T-helper 2 cell treated with Interferon-gamma antibody and Interleukin-4, amounts not matched to agents 5 μg/mL and 100 μg/mL, for 36 hours (primary cell): Measurements from ENCODE around the gene PCDHB10.
"Not testable (repeated sequence)": the region's sequence is repeated elsewhere in the genome, so short reads cannot be mapped to it uniquely, and the experiment has no call there.

Source experiments
- DNase-seq: peaks from one replicate; pipeline ENCODE4 v3.0.0; 2021; ENCODE audit warnings: low spot score
- H3K27ac Mint-ChIP-seq: one replicate; pipeline ENCODE4 v1.8.0; 2021; ENCODE audit warnings: mild to moderate bottlenecking, mixed read lengths
- H3K27me3 Mint-ChIP-seq: one replicate; pipeline ENCODE4 v1.8.0; 2021; ENCODE audit warnings: low read depth, mixed read lengths
- H3K36me3 Mint-ChIP-seq: one replicate; pipeline ENCODE4 v1.8.0; 2021; ENCODE audit warnings: low read depth, mixed read lengths
- H3K4me1 Mint-ChIP-seq: one replicate; pipeline ENCODE4 v1.8.0; 2021; ENCODE audit warnings: low read depth, mixed read lengths
- H3K4me3 Mint-ChIP-seq: one replicate; pipeline ENCODE4 v1.8.0; 2022; ENCODE audit warnings: mild to moderate bottlenecking, moderate library complexity, mixed read lengths
- H3K9me3 Mint-ChIP-seq: one replicate; pipeline ENCODE4 v1.8.0; 2021; ENCODE audit warnings: mixed read lengths

The PCDHB10 gene

GRCh38 chr5:141201646-141202045 is 9.5 kb downstream of the PCDHB10 start:
- H3K4me3 Mint-ChIP-seq, H3K27ac Mint-ChIP-seq, H3K4me1 Mint-ChIP-seq, DNase-seq, H3K27me3 Mint-ChIP-seq, H3K36me3 Mint-ChIP-seq: not testable (repeated sequence)
- peaks cover 39% of the 10 kb centered on the region for H3K9me3 Mint-ChIP-seq

GRCh38 chr5:141208478-141208877 is 16.3 kb downstream of the PCDHB10 start, which contains the start of gene PCDHB12:
Gene PCDHB12, plus strand, starts transcription at chr5:141208719. Its CDS starts 189 bp downstream, at chr5:141208908.
- H3K4me3 Mint-ChIP-seq, result no peak within 1 kb of the TSS
- no peaks in the 10 kb centered on the region for H3K36me3 Mint-ChIP-seq
- no peak within 1 kb of the TSS for H3K27ac Mint-ChIP-seq
- H3K4me1 Mint-ChIP-seq, result no peaks in the 10 kb centered on the region
- peaks cover 12% of the 10 kb centered on the region for H3K9me3 Mint-ChIP-seq
- no peak for DNase-seq
- H3K27me3 Mint-ChIP-seq, result no peaks in the 10 kb centered on the region

- not testable (repeated sequence) for H3K4me3 Mint-ChIP-seq, H3K27me3 Mint-ChIP-seq
Observed at GRCh38 chr5:141210281-141210680, 18.1 kb downstream of the PCDHB10 start.

GRCh38 chr5:141210849-141211248 is 18.7 kb downstream of the PCDHB10 start:
- not testable (repeated sequence) for H3K4me3 Mint-ChIP-seq, H3K27ac Mint-ChIP-seq, H3K27me3 Mint-ChIP-seq, DNase-seq, H3K36me3 Mint-ChIP-seq, H3K4me1 Mint-ChIP-seq
- peaks cover 23% of the 10 kb centered on the region for H3K9me3 Mint-ChIP-seq

More at GRCh38 chr5:141210281-141210680, 18.1 kb downstream of the PCDHB10 start:
- not testable (repeated sequence) for DNase-seq, H3K4me1 Mint-ChIP-seq, H3K36me3 Mint-ChIP-seq, H3K27ac Mint-ChIP-seq
- H3K9me3 Mint-ChIP-seq, result peaks cover 21% of the 10 kb centered on the region

- H3K27ac Mint-ChIP-seq, H3K4me1 Mint-ChIP-seq, H3K27me3 Mint-ChIP-seq, DNase-seq, H3K36me3 Mint-ChIP-seq, H3K4me3 Mint-ChIP-seq: not testable (repeated sequence)
- H3K9me3 Mint-ChIP-seq, result peaks cover 32% of the 10 kb centered on the region
Observed at GRCh38 chr5:141213656-141214339, 21.6 kb downstream of the PCDHB10 start, which contains the start of gene PCDHB13. Gene PCDHB13, plus strand, starts transcription at chr5:141213919. Its CDS starts 205 bp downstream, at chr5:141214124.

- H3K27me3 Mint-ChIP-seq, H3K4me1 Mint-ChIP-seq, DNase-seq, H3K36me3 Mint-ChIP-seq, H3K27ac Mint-ChIP-seq, H3K4me3 Mint-ChIP-seq: not testable (repeated sequence)
- peaks cover 33% of the 10 kb centered on the region for H3K9me3 Mint-ChIP-seq
Observed at GRCh38 chr5:141214583-141214982, 22.4 kb downstream of the PCDHB10 start.

- H3K36me3 Mint-ChIP-seq, result not testable (repeated sequence)
Observed at GRCh38 chr5:141215504-141215903, 23.4 kb downstream of the PCDHB10 start.

GRCh38 chr5:141216035-141216434 is 23.9 kb downstream of the PCDHB10 start:
- H3K9me3 Mint-ChIP-seq, result peaks cover 34% of the 10 kb centered on the region
- not testable (repeated sequence) for H3K4me1 Mint-ChIP-seq, H3K4me3 Mint-ChIP-seq, H3K27me3 Mint-ChIP-seq, DNase-seq, H3K36me3 Mint-ChIP-seq, H3K27ac Mint-ChIP-seq

More at GRCh38 chr5:141215504-141215903, 23.4 kb downstream of the PCDHB10 start:
- H3K27ac Mint-ChIP-seq, H3K4me3 Mint-ChIP-seq, H3K27me3 Mint-ChIP-seq, H3K4me1 Mint-ChIP-seq, DNase-seq: not testable (repeated sequence)
- peaks cover 34% of the 10 kb centered on the region for H3K9me3 Mint-ChIP-seq

GRCh38 chr5:141223112-141223783 is 31.1 kb downstream of the PCDHB10 start, which contains the start of gene PCDHB14:
Gene PCDHB14, plus strand, starts transcription at chr5:141223343. Its CDS starts 163 bp downstream, at chr5:141223506.
- Mint-ChIP-seq H3K4me1 (no peaks in the 10 kb centered on the region), H3K27ac (no peak within 1 kb of the TSS), H3K9me3 (peaks cover 31% of the 10 kb centered on the region), H3K27me3 (no peaks in the 10 kb centered on the region), H3K36me3 (no peaks in the 10 kb centered on the region), H3K4me3 (no peak within 1 kb of the TSS)
- no peak for DNase-seq

- DNase-seq, H3K36me3 Mint-ChIP-seq, H3K27ac Mint-ChIP-seq, H3K4me3 Mint-ChIP-seq, H3K4me1 Mint-ChIP-seq, H3K27me3 Mint-ChIP-seq: not testable (repeated sequence)
- H3K9me3 Mint-ChIP-seq, result peaks cover 31% of the 10 kb centered on the region
Observed at GRCh38 chr5:141224844-141225243, 32.7 kb downstream of the PCDHB10 start.

GRCh38 chr5:141225421-141225820 is 33.3 kb downstream of the PCDHB10 start:
- not testable (repeated sequence) for DNase-seq, H3K4me3 Mint-ChIP-seq, H3K4me1 Mint-ChIP-seq, H3K27me3 Mint-ChIP-seq, H3K27ac Mint-ChIP-seq, H3K36me3 Mint-ChIP-seq
- peaks cover 27% of the 10 kb centered on the region for H3K9me3 Mint-ChIP-seq

- H3K4me1 Mint-ChIP-seq, result no peaks in the 10 kb centered on the region
- no peaks in the 10 kb centered on the region for H3K27me3 Mint-ChIP-seq
- no peaks in the 10 kb centered on the region for H3K36me3 Mint-ChIP-seq
- DNase-seq, result no peak
- no peak overlapping the region for H3K27ac Mint-ChIP-seq
- peaks cover 37% of the 10 kb centered on the region for H3K9me3 Mint-ChIP-seq
- H3K4me3 Mint-ChIP-seq, result no peak overlapping the region
Observed at GRCh38 chr5:141234109-141234667, 42.0 kb downstream of the PCDHB10 start.

GRCh38 chr5:141235922-141236321 is 43.8 kb downstream of the PCDHB10 start:
- DNase-seq, H3K36me3 Mint-ChIP-seq, H3K27me3 Mint-ChIP-seq, H3K27ac Mint-ChIP-seq, H3K4me3 Mint-ChIP-seq, H3K4me1 Mint-ChIP-seq: not testable (repeated sequence)
- peaks cover 51% of the 10 kb centered on the region for H3K9me3 Mint-ChIP-seq
